Uterus (tissue), 4 donors: ENCODE measurements around the gene NFU1. TPM values are rescaled to one million over a fixed set of nuclear protein-coding genes. Genes with fewer than 3 reads are reported as not detected.
"Not testable (repeated sequence)": the region's sequence is repeated elsewhere in the genome, so short reads cannot be mapped to it uniquely, and the experiment has no call there.

Experiments used
- DNase-seq, 2 donors: peaks; one replicate each; pipeline ENCODE4 v3.0.0-alpha.2; 2019 to 2020
- H3K27ac ChIP-seq, 2 donors: fragments of 200-600 bp; sonication (generic); 1 replicate in 1 of 2; 2 replicates in 1 of 2; pipeline ENCODE4 v1.5.1; 2016 to 2018
- H3K27me3 ChIP-seq, 2 donors: fragments of 200-600 bp; sonication (generic); one replicate each; pipeline ENCODE4 v1.5.1; 2018 to 2019; ENCODE audit warnings: control low read depth in 1 of 2
- H3K36me3 ChIP-seq, 2 donors: fragments of 200-600 bp; sonication (generic); one replicate each; pipeline ENCODE4 v1.5.1; 2019; ENCODE audit warnings: control low read depth in 1 of 2
- H3K4me1 ChIP-seq, 2 donors: fragments of 200-600 bp; sonication (generic); one replicate each; pipeline ENCODE4 v1.5.1; 2018 to 2019; ENCODE audit warnings: control low read depth in 1 of 2
- H3K4me3 ChIP-seq, 2 donors: fragments of 200-600 bp; sonication (generic); 1 replicate in 1 of 2; 2 replicates in 1 of 2; pipeline ENCODE4 v1.5.1; 2018 to 2019; ENCODE audit warnings: mild to moderate bottlenecking in 1 of 2
- H3K9me3 ChIP-seq, 2 donors: fragments of 200-600 bp; sonication (generic); one replicate each; pipeline ENCODE4 v1.5.1; 2019; ENCODE audit warnings: control low read depth in 1 of 2
- POLR2A ChIP-seq, 2 donors: fragments of 450-650 bp; IDR thresholded peaks; one replicate each; pipeline ENCODE4 v1.6.1; 2016; ENCODE audit warnings: antibody characterized with exemption in 2 of 2, mild to moderate bottlenecking in 1 of 2, moderate library complexity in 1 of 2
- intact Hi-C: fragments of 100-400 bp; cut with DNase I; formaldehyde crosslinking; loops from one replicate; pipeline ENCODE4 v1.15.1; 2023; ENCODE audit warnings: low total_unique reads
- total RNA-seq, 4 donors: library from RNA; depleted of rRNA in 3 of 4; stranded (reverse); fragments of >200 nt in 3 of 4; gene quantifications; one replicate each; pipeline versions ENCODE4 v1.1.0 to v1.2.4, GENCODE V29; 2014 to 2023
- TF ChIP-seq, protein P1 (sequence below), 4 experiments: fragments of 200-600 bp in 2 of 4; fragments of 450-650 bp in 2 of 4; sonication (generic) in 2 of 4; IDR thresholded peaks; one replicate each; pipeline ENCODE4 v1.5.1; 2016 to 2019; ENCODE audit warnings: antibody characterized with exemption in 4 of 4, mild to moderate bottlenecking in 2 of 4, moderate library complexity in 1 of 4
- donor health status: DM: yes; HTN: yes; CAD: no.

The NFU1 gene
- total RNA-seq, 4 donors from 2014 or later, result 24.4 to 55.3 (median 41.6) TPM

GRCh38 chr2:69372767-69373166 is 64.5 kb downstream of the NFU1 start:
- H3K4me1 ChIP-seq, result no peaks in the 10 kb centered on the region
- no peak for TF ChIP-seq POLR2A (IDR thresholded peaks at IDR 0.05)
- TF ChIP-seq, protein P1, sequence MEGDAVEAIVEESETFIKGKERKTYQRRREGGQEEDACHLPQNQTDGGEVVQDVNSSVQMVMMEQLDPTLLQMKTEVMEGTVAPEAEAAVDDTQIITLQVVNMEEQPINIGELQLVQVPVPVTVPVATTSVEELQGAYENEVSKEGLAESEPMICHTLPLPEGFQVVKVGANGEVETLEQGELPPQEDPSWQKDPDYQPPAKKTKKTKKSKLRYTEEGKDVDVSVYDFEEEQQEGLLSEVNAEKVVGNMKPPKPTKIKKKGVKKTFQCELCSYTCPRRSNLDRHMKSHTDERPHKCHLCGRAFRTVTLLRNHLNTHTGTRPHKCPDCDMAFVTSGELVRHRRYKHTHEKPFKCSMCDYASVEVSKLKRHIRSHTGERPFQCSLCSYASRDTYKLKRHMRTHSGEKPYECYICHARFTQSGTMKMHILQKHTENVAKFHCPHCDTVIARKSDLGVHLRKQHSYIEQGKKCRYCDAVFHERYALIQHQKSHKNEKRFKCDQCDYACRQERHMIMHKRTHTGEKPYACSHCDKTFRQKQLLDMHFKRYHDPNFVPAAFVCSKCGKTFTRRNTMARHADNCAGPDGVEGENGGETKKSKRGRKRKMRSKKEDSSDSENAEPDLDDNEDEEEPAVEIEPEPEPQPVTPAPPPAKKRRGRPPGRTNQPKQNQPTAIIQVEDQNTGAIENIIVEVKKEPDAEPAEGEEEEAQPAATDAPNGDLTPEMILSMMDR (IDR thresholded peaks at IDR 0.05), result no peak
- H3K27ac ChIP-seq, result no peak overlapping the region
- DNase-seq, result no peak
- H3K36me3 ChIP-seq, result no peaks in the 10 kb centered on the region
- no peaks in the 10 kb centered on the region for H3K27me3 ChIP-seq
- H3K4me3 ChIP-seq, result no peak overlapping the region
- intact Hi-C loops, result no loop called here
- no peaks in the 10 kb centered on the region for H3K9me3 ChIP-seq

GRCh38 chr2:69369802-69370201 is 67.4 kb downstream of the NFU1 start:
- TF ChIP-seq POLR2A (IDR thresholded peaks at IDR 0.05), result no peak
- no peak overlapping the region for H3K27ac ChIP-seq
- no peaks in the 10 kb centered on the region for H3K4me1 ChIP-seq
- intact Hi-C loops, result no loop called here
- H3K4me3 ChIP-seq, result no peak overlapping the region
- no peaks in the 10 kb centered on the region for H3K27me3 ChIP-seq
- H3K9me3 ChIP-seq, result no peaks in the 10 kb centered on the region
- DNase-seq, result no peak
- no peaks in the 10 kb centered on the region for H3K36me3 ChIP-seq

- H3K27me3 ChIP-seq, result no peaks in the 10 kb centered on the region
- no peaks in the 10 kb centered on the region for H3K9me3 ChIP-seq
- H3K4me1 ChIP-seq, result no peaks in the 10 kb centered on the region
- H3K36me3 ChIP-seq, result no peaks in the 10 kb centered on the region
- H3K27ac ChIP-seq, result no peak overlapping the region
- intact Hi-C loops, result no loop called here
- no peak for DNase-seq
- no peak overlapping the region for H3K4me3 ChIP-seq
- no peak for TF ChIP-seq POLR2A (IDR thresholded peaks at IDR 0.05)
- TF ChIP-seq, protein P1 (IDR thresholded peaks at IDR 0.05), result no peak
These were observed 68.6 kb downstream of the NFU1 start for GRCh38 chr2:69368588-69368987.

DNA sequence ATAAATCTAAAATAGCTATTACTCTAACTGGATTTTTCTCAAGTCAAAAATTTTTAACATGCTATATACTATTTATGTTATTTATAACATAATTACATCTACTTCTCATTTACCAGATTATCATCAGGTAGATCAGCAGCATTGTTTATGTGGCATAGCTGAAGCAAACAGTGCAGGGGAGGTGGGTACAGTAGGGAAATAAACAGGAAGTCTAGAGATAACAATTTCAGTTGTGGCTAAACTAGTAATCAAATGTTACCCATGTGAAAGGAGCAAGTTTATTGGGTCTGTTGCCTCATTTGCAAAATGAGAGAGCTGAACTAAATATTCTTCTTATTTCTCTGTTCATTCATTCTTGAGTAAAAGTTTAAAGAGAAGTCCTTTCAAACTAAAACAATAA is 77.9 kb downstream of the NFU1 start:
- no peak for TF ChIP-seq POLR2A (IDR thresholded peaks at IDR 0.05)
- Histone ChIP-seq H3K9me3 (no peaks in the 10 kb centered on the region), H3K27me3 (no peaks in the 10 kb centered on the region), H3K4me1 (no peaks in the 10 kb centered on the region), H3K27ac (no peak overlapping the region), H3K36me3 (no peaks in the 10 kb centered on the region), H3K4me3 (no peak overlapping the region)
- no peak for DNase-seq
- intact Hi-C loops, result no loop called here

GRCh38 chr2:69358914-69359313 is 78.3 kb downstream of the NFU1 start:
- no peaks in the 10 kb centered on the region for H3K27me3 ChIP-seq
- no peaks in the 10 kb centered on the region for H3K36me3 ChIP-seq
- no peaks in the 10 kb centered on the region for H3K4me1 ChIP-seq
- H3K27ac ChIP-seq, result no peak overlapping the region
- H3K9me3 ChIP-seq, result no peaks in the 10 kb centered on the region
- intact Hi-C loops, result no loop called here
- no peak for DNase-seq
- TF ChIP-seq POLR2A (IDR thresholded peaks at IDR 0.05), result no peak
- TF ChIP-seq, protein P1 (IDR thresholded peaks at IDR 0.05), result no peak
- no peak overlapping the region for H3K4me3 ChIP-seq

DNA sequence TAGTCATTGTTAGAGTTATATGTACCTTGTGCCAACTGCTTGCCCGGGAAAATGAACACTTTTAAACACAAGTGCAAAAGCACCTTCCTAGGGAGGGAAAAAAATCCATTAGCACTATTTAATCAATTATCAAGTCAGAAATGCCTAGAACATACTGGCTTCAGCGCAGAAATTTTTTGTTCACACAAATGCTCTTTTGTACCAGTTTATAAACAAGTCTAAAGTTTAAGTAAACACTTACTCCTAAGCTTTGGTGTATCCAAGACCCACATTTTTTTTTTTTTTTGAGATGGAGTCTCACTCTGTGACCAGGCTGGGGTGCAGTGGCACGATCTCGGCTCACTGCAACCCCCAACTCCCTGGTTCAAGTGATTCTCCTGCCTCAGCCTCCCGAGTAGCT is 80.8 kb downstream of the NFU1 start:
- DNase-seq, result no peak
- no peak for TF ChIP-seq POLR2A (IDR thresholded peaks at IDR 0.05)
- TF ChIP-seq, protein P1 (IDR thresholded peaks at IDR 0.05), result no peak
- Histone ChIP-seq H3K9me3 (no peaks in the 10 kb centered on the region), H3K27ac (no peak overlapping the region), H3K4me1 (no peaks in the 10 kb centered on the region), H3K27me3 (no peaks in the 10 kb centered on the region), H3K36me3 (no peaks in the 10 kb centered on the region), H3K4me3 (no peak overlapping the region)
- intact Hi-C loops, result no loop called here

DNA sequence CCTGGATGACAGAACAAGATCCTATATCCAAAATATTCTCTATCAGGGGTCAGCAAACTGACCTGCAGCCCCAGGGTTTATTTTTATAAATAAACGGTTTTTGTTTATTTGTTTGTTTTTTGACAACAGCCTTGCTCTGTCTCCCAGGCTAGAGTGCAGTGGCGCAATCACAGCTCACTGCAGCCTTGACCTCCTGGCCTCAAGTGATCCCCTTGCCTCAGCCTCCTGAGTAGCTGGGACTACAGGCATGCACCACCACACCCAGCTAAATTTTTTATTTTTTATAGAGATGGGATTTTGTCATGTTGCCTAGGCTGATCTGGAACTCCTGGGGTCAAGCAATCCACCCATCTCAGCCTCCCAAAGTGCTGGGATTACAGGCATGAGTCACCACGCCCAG is 82.3 kb downstream of the NFU1 start:
- H3K27ac ChIP-seq, H3K9me3 ChIP-seq, DNase-seq, intact Hi-C loops, H3K36me3 ChIP-seq, H3K27me3 ChIP-seq, H3K4me1 ChIP-seq, H3K4me3 ChIP-seq: not testable (repeated sequence)
